Astrocyte (in vitro differentiated cells and primary cell): Measurements from ENCODE around the gene NUP98. TPM values are rescaled to one million over a fixed set of nuclear protein-coding genes. Genes with fewer than 3 reads are reported as not detected.

Experiments used
- DNase-seq: peaks from one replicate; pipeline ENCODE4 v3.0.0-alpha.2; 2010; ENCODE audit warnings: low read depth
- FAIRE-seq: peaks from 2 replicates; lab custom pipeline; 2011; peaks lifted over from hg19 to GRCh38; lab: Jason Lieb, UNC
- H2AFZ ChIP-seq: 2 replicates; pipeline ENCODE4 v1.6.0; 2012; ENCODE audit warnings: low read depth, low read length, inconsistent platforms
- H3K27ac ChIP-seq: 2 replicates; pipeline ENCODE4 v1.5.1; 2011; ENCODE audit warnings: low read depth, low read length, inconsistent platforms
- H3K27me3 ChIP-seq: 2 replicates; pipeline ENCODE4 v1.6.0; 2011; ENCODE audit warnings: low read length, inconsistent platforms; ENCODE audit not compliant: insufficient read depth
- H3K36me3 ChIP-seq: 2 replicates; pipeline ENCODE4 v1.5.1; 2011; ENCODE audit warnings: low read length, inconsistent platforms; ENCODE audit not compliant: insufficient read depth
- H3K4me1 ChIP-seq: 2 replicates; pipeline ENCODE4 v1.5.1; 2011; ENCODE audit warnings: low read length, inconsistent platforms; ENCODE audit not compliant: insufficient read depth
- H3K4me2 ChIP-seq: 2 replicates; pipeline ENCODE4 v1.6.0; 2012; ENCODE audit warnings: low read length, inconsistent platforms
- H3K4me3 ChIP-seq: 2 replicates; pipeline ENCODE4 v1.5.1; 2011; ENCODE audit warnings: low read depth, mild to moderate bottlenecking, low read length, inconsistent platforms; ENCODE audit not compliant: insufficient read depth
- H3K79me2 ChIP-seq: 2 replicates; pipeline ENCODE4 v1.6.0; 2012; ENCODE audit warnings: mild to moderate bottlenecking, low read length, inconsistent platforms; ENCODE audit not compliant: insufficient read depth
- H3K9ac ChIP-seq: 2 replicates; pipeline ENCODE4 v1.6.0; 2012; ENCODE audit warnings: mild to moderate bottlenecking, low read length, inconsistent platforms
- H3K9me3 ChIP-seq: 2 replicates; pipeline ENCODE4 v1.5.1; 2012; ENCODE audit warnings: low read depth, mild to moderate bottlenecking, low read length, inconsistent platforms; ENCODE audit not compliant: insufficient read depth
- H4K20me1 ChIP-seq: 2 replicates; pipeline ENCODE4 v1.6.0; 2012; ENCODE audit warnings: low read length, inconsistent platforms; ENCODE audit not compliant: insufficient read depth
- H3K27ac Mint-ChIP-seq: one replicate; pipeline ENCODE4 v1.8.0; 2021; ENCODE audit warnings: mild to moderate bottlenecking, mixed read lengths; ENCODE audit not compliant: unreplicated experiment
- H3K27me3 Mint-ChIP-seq: one replicate; pipeline ENCODE4 v1.8.0; 2021; ENCODE audit warnings: low read depth, mixed read lengths; ENCODE audit not compliant: unreplicated experiment
- H3K36me3 Mint-ChIP-seq: one replicate; pipeline ENCODE4 v1.8.0; 2021; ENCODE audit warnings: low read depth, mixed read lengths; ENCODE audit not compliant: unreplicated experiment
- H3K4me1 Mint-ChIP-seq: one replicate; pipeline ENCODE4 v1.8.0; 2021; ENCODE audit warnings: low read depth, mixed read lengths; ENCODE audit not compliant: unreplicated experiment
- H3K4me3 Mint-ChIP-seq: one replicate; pipeline ENCODE4 v1.8.0; 2021; ENCODE audit warnings: mild to moderate bottlenecking, moderate library complexity, mixed read lengths; ENCODE audit not compliant: unreplicated experiment
- H3K9me3 Mint-ChIP-seq: one replicate; pipeline ENCODE4 v1.8.0; 2021; ENCODE audit warnings: mild to moderate bottlenecking, mixed read lengths; ENCODE audit not compliant: unreplicated experiment
- EZH2 ChIP-seq: IDR thresholded peaks from 2 replicates; pipeline ENCODE4 v1.6.1; 2012; ENCODE audit warnings: mild to moderate bottlenecking, low read length, inconsistent platforms; ENCODE audit not compliant: insufficient read depth
- total RNA-seq: library from RNA; stranded (reverse); gene quantifications from 2 replicates; pipeline ENCODE4 v1.2.1, GENCODE V29; 2021
- TF ChIP-seq, protein P1 (sequence below): IDR thresholded peaks from 2 replicates; pipeline ENCODE4 v1.5.1; 2011; ENCODE audit warnings: low read depth, mild to moderate bottlenecking, inconsistent platforms, low read length, moderate library complexity; ENCODE audit not compliant: insufficient read depth

Gene NUP98
- total RNA-seq, 1 donor from 2014 or later = 81.2 TPM

DNA sequence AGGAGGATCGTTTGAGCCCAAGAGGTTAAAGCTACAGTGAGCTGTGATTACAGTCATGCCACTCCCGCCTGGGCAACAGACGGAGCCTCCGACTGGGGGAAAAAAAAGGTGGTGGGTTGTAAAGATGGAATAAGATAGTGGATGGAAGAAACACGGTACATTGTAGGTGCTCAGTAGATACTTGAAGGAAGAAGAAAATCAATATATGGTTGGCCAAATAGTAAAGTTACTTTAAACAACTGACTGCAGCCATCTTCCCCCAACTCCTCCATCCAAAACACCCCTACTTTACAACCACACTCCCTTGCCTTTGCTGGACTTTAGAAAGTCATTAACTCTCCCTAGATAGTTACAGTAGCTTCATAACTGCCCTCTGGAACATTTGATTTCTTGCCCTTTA, 2.5 kb upstream of the NUP98 start:
- TF ChIP-seq, protein P1, sequence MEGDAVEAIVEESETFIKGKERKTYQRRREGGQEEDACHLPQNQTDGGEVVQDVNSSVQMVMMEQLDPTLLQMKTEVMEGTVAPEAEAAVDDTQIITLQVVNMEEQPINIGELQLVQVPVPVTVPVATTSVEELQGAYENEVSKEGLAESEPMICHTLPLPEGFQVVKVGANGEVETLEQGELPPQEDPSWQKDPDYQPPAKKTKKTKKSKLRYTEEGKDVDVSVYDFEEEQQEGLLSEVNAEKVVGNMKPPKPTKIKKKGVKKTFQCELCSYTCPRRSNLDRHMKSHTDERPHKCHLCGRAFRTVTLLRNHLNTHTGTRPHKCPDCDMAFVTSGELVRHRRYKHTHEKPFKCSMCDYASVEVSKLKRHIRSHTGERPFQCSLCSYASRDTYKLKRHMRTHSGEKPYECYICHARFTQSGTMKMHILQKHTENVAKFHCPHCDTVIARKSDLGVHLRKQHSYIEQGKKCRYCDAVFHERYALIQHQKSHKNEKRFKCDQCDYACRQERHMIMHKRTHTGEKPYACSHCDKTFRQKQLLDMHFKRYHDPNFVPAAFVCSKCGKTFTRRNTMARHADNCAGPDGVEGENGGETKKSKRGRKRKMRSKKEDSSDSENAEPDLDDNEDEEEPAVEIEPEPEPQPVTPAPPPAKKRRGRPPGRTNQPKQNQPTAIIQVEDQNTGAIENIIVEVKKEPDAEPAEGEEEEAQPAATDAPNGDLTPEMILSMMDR = no peak
- no peak overlapping the region for H3K9ac ChIP-seq
- H3K4me2 ChIP-seq = no peak overlapping the region
- H3K36me3 ChIP-seq = no peaks in the 10 kb centered on the region
- no peak overlapping the region for H3K4me3 ChIP-seq
- FAIRE-seq (no peak), DNase-seq (no peak)
- Mint-ChIP-seq H3K27ac (no peak overlapping the region), H3K4me1 (peaks cover 13% of the 10 kb centered on the region), H3K4me3 (no peak overlapping the region), H3K27me3 (no peaks in the 10 kb centered on the region), H3K9me3 (no peaks in the 10 kb centered on the region), H3K36me3 (no peaks in the 10 kb centered on the region)
- peaks cover 25% of the 10 kb centered on the region for H3K79me2 ChIP-seq
- H3K4me1 ChIP-seq = peaks cover 19% of the 10 kb centered on the region
- H3K9me3 ChIP-seq = no peaks in the 10 kb centered on the region
- H3K27ac ChIP-seq = no peak overlapping the region
- no peaks in the 10 kb centered on the region for H3K27me3 ChIP-seq
- H2AFZ ChIP-seq = no peak overlapping the region
- H4K20me1 ChIP-seq = peaks cover 22% of the 10 kb centered on the region

DNA sequence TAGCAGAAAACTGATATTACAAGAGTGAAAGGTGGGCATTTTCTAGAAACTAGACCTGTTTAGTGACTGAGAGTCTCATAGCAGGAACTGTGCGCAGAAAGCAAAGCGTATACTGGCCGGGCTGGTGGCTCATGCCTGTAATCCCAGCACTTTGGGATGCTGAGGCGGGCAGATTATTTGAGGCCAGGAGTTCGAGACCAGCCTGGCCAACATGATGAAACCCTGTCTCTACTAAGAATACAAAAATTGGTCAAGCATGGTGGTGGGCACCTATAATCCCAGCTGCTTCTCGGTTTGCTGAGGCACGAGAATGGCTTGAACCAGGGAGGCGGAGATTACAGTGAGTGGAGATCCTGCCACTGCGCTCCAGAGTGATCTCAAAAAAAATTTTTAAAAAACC, 1.8 kb upstream of the NUP98 start:
- H3K4me3 Mint-ChIP-seq = no peak overlapping the region
- H3K9me3 Mint-ChIP-seq = peaks cover 3% of the 10 kb centered on the region
- no peak overlapping the region for H3K9ac ChIP-seq
- no peak overlapping the region for H2AFZ ChIP-seq
- FAIRE-seq (no peak), DNase-seq (no peak)
- H3K27me3 ChIP-seq = no peaks in the 10 kb centered on the region
- H3K4me2 ChIP-seq = no peak overlapping the region
- H3K4me1 ChIP-seq = peaks cover 16% of the 10 kb centered on the region
- H3K4me1 Mint-ChIP-seq = peaks cover 10% of the 10 kb centered on the region
- H3K27me3 Mint-ChIP-seq = no peaks in the 10 kb centered on the region
- TF ChIP-seq, protein P1 = no peak
- TF ChIP-seq EZH2 = no peak
- H3K36me3 Mint-ChIP-seq = no peaks in the 10 kb centered on the region
- H3K9me3 ChIP-seq = no peaks in the 10 kb centered on the region
- H3K27ac ChIP-seq = no peak overlapping the region
- peak overlapping the region; percentile 41 for H3K27ac Mint-ChIP-seq
- H4K20me1 ChIP-seq = peaks cover 26% of the 10 kb centered on the region
- H3K4me3 ChIP-seq = no peak overlapping the region
- H3K79me2 ChIP-seq = peaks cover 33% of the 10 kb centered on the region
- no peaks in the 10 kb centered on the region for H3K36me3 ChIP-seq

- FAIRE-seq = no peak
- H3K4me3 Mint-ChIP-seq = peak overlapping the region; percentile 99
- H2AFZ ChIP-seq = peak overlapping the region; percentile 86
Observed at GRCh38 chr11:3796801-3797328, 489 bp downstream of the NUP98 start.

More at GRCh38 chr11:3796801-3797328, 489 bp downstream of the NUP98 start:
- DNase-seq = no peak
- Histone ChIP-seq H3K27me3 (no peaks in the 10 kb centered on the region), H3K4me1 (peaks cover 15% of the 10 kb centered on the region), H3K36me3 (peaks cover 14% of the 10 kb centered on the region), H3K27ac (peak overlapping the region; percentile 93), H3K79me2 (peaks cover 55% of the 10 kb centered on the region), H3K4me3 (peak overlapping the region; percentile 92), H4K20me1 (peaks cover 45% of the 10 kb centered on the region), H3K9ac (peak overlapping the region; percentile 97), H3K9me3 (no peaks in the 10 kb centered on the region), H3K4me2 (peak overlapping the region; percentile 96)
- Mint-ChIP-seq H3K9me3 (peaks cover 3% of the 10 kb centered on the region), H3K27ac (peak overlapping the region; percentile 98), H3K36me3 (peaks cover 6% of the 10 kb centered on the region), H3K27me3 (no peaks in the 10 kb centered on the region), H3K4me1 (peaks cover 8% of the 10 kb centered on the region)
- TF ChIP-seq, protein P1 = no peak
- TF ChIP-seq EZH2 = no peak
